ENCODE measurements around the gene PITPNB.

The PITPNB gene

DNA sequence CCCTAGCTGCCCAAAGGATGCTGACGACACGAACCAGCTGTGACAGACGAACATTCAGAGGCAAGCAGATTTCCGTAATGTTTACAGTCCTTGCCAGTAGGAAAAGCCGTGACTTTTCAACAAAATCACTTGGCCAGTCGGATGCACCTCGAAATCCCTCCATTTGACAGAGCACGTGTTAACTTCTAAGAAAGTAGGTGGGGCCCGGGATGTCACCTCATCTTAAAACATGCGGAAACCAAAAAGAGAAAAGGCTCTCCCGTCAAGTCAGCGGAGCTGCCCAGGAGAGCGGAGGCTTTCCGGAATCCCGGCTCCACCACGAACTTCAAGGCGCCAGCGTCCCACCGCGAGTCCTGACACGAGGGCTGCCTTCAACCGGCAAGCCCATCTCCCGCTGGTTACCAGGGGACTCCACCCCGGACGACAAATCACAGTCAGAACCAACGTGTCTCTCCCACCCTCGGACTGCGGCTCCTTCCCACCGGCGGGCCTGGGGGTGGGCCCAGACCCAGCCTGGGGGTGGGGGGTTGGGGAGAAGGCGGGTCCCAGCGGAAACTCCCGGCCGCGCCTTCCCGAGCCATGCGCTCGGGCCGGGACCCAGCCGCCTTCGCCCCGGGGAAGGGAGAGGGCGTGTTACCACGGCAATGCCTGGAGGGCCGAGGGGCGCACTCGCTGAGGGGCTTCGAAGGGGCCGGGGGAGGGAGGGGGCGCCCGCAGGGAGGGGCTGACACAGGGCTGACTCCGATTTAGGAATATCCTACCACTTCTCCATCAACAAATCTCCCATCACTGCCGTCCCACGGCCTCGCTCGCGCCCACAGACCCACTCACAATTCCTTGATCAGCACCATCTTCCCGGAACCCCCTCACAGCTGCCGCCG, 475 bp downstream of the PITPNB start:
- peaks cover 52% of the 10 kb centered on the region for H3K4me1 ChIP-seq (ENCODE audit: control insufficient read depth, low read length)
- H3K27me3 ChIP-seq (ENCODE audit: control insufficient read depth, low read length), result no peaks in the 10 kb centered on the region
- peaks cover 68% of the 10 kb centered on the region for H3K36me3 ChIP-seq (ENCODE audit: control insufficient read depth, low read length)
- no peaks in the 10 kb centered on the region for H3K9me3 ChIP-seq (ENCODE audit: control insufficient read depth, insufficient read depth, low read length)
- peaks cover 42% of the 10 kb centered on the region for H4K20me1 ChIP-seq (ENCODE audit: control insufficient read depth, insufficient read depth, low read depth, low read length)
- peak overlapping the region; percentile 94 for H3K4me3 ChIP-seq (ENCODE audit: low read length)
- 0 out of 2 replicates have a peak, but pooled peaks cover 2% of the 10 kb centered on the region for H3F3A ChIP-seq (ENCODE audit: control insufficient read depth, insufficient read depth)
- TF ChIP-seq, protein P1, sequence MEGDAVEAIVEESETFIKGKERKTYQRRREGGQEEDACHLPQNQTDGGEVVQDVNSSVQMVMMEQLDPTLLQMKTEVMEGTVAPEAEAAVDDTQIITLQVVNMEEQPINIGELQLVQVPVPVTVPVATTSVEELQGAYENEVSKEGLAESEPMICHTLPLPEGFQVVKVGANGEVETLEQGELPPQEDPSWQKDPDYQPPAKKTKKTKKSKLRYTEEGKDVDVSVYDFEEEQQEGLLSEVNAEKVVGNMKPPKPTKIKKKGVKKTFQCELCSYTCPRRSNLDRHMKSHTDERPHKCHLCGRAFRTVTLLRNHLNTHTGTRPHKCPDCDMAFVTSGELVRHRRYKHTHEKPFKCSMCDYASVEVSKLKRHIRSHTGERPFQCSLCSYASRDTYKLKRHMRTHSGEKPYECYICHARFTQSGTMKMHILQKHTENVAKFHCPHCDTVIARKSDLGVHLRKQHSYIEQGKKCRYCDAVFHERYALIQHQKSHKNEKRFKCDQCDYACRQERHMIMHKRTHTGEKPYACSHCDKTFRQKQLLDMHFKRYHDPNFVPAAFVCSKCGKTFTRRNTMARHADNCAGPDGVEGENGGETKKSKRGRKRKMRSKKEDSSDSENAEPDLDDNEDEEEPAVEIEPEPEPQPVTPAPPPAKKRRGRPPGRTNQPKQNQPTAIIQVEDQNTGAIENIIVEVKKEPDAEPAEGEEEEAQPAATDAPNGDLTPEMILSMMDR (IDR thresholded peaks at IDR 0.05; ENCODE audit: low read depth, low read length, poor library complexity, severe bottlenecking), result no peak
- no peak for TF ChIP-seq EZH2phosphoT487 (IDR thresholded peaks at IDR 0.05; ENCODE audit: borderline replicate concordance, low read length)
- H3K4me2 ChIP-seq (ENCODE audit: low read length), result peak overlapping the region; percentile 91
- H3K27ac ChIP-seq (ENCODE audit: low read depth, low read length), result peak overlapping the region; percentile 43
- H3K79me2 ChIP-seq (ENCODE audit: control insufficient read depth, low read length), result peaks cover 93% of the 10 kb centered on the region
- H3K9me2 ChIP-seq (replicated peaks; ENCODE audit: control insufficient read depth, low read length), result no peaks in the 10 kb centered on the region

DNA sequence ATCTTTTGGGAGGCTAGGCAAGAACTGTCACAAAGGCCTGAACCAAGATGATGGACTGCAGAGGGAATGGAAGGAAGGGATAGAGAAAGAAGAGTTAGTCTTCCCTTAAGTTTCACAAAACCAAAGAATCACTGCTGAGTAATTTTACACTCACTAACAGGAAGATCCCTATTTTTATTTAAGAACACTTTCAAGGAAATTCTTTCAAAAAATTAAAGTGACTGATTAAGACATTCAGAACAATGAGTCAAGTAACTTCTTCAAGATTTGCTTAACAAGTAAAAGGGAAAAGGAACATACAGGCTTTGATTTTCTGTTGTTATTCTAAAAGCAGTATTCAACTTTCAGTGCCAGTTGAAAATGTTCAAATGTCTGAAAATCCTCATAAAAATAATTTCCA, 3.1 kb downstream of the PITPNB start:
- Histone ChIP-seq H3K36me3 (ENCODE audit: control insufficient read depth, low read length) (peaks cover 68% of the 10 kb centered on the region), H3K4me2 (ENCODE audit: low read length) (peak overlapping the region; percentile 19), H3F3A (ENCODE audit: control insufficient read depth, insufficient read depth) (0 out of 2 replicates have a peak, but pooled peaks cover 5% of the 10 kb centered on the region), H3K4me3 (ENCODE audit: low read length) (0 out of 2 replicates have a peak overlapping the region, but pooled peaks have one; percentile 7), H3K79me2 (ENCODE audit: control insufficient read depth, low read length) (peaks cover 97% of the 10 kb centered on the region), H3K9me3 (ENCODE audit: control insufficient read depth, insufficient read depth, low read length) (no peaks in the 10 kb centered on the region), H3K4me1 (ENCODE audit: control insufficient read depth, low read length) (peaks cover 52% of the 10 kb centered on the region), H3K27me3 (ENCODE audit: control insufficient read depth, low read length) (no peaks in the 10 kb centered on the region), H4K20me1 (ENCODE audit: control insufficient read depth, insufficient read depth, low read depth, low read length) (peaks cover 48% of the 10 kb centered on the region), H3K27ac (ENCODE audit: low read depth, low read length) (no peak overlapping the region), H3K9me2 (replicated peaks; ENCODE audit: control insufficient read depth, low read length) (no peaks in the 10 kb centered on the region)
- TF ChIP-seq EZH2phosphoT487 (IDR thresholded peaks at IDR 0.05; ENCODE audit: borderline replicate concordance, low read length), result no peak
- TF ChIP-seq, protein P1 (IDR thresholded peaks at IDR 0.05; ENCODE audit: low read depth, low read length, poor library complexity, severe bottlenecking), result no peak

DNA sequence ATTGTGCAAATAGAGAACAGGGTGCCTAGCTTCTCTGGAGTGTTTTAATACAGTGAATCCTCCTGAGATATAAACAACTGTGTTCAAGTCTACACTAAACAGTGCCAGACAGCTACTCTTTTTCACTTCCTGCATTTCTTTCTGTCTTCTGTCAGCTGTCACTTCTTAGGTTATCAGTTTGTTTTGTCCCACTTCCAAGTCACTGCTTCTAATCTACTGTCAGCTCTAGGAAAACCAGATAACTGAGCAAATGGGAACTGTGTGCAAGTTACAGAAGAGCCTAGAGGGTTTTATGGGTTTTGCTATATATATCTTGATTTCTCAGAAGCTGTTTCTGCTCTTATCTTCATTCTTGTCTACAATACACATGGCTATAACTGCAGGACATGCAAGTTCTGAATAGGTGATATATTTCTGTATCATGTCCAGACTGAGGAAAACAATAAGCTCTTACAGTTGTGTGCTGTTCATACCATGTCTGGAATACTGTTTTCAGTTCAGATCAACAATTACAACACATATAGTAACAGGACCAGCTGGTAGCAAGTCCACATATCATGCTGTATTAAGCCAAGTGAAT, 5.8 kb downstream of the PITPNB start:
- H3K79me2 ChIP-seq (ENCODE audit: control insufficient read depth, low read length), result peaks cover 95% of the 10 kb centered on the region
- H3K4me1 ChIP-seq (ENCODE audit: control insufficient read depth, low read length), result peaks cover 45% of the 10 kb centered on the region
- no peaks in the 10 kb centered on the region for H3K27me3 ChIP-seq (ENCODE audit: control insufficient read depth, low read length)
- H3K4me3 ChIP-seq (ENCODE audit: low read length), result no peak overlapping the region
- H3K36me3 ChIP-seq (ENCODE audit: control insufficient read depth, low read length), result peaks cover 85% of the 10 kb centered on the region
- H3K9me3 ChIP-seq (ENCODE audit: control insufficient read depth, insufficient read depth, low read length), result no peaks in the 10 kb centered on the region
- H3K9me2 ChIP-seq (replicated peaks; ENCODE audit: control insufficient read depth, low read length), result no peaks in the 10 kb centered on the region
- TF ChIP-seq EZH2phosphoT487 (IDR thresholded peaks at IDR 0.05; ENCODE audit: borderline replicate concordance, low read length), result no peak
- H3F3A ChIP-seq (ENCODE audit: control insufficient read depth, insufficient read depth), result 0 out of 2 replicates have a peak, but pooled peaks cover 5% of the 10 kb centered on the region
- peak overlapping the region; percentile 13; the same call in 1 of the 2 replicates for H3K27ac ChIP-seq (ENCODE audit: low read depth, low read length)
- H3K4me2 ChIP-seq (ENCODE audit: low read length), result no peak overlapping the region
- peaks cover 44% of the 10 kb centered on the region for H4K20me1 ChIP-seq (ENCODE audit: control insufficient read depth, insufficient read depth, low read depth, low read length)
